8988T (cell line): ENCODE measurements around the gene DMRTA2.

Source experiments
- DNase-seq: peaks from one replicate; pipeline ENCODE4 v3.0.0; 2011

The DMRTA2 gene

GRCh38 chr1:50371749-50372148 is 51.5 kb downstream of the DMRTA2 start:
- DNase-seq: no peak

GRCh38 chr1:50369830-50370229 is 53.4 kb downstream of the DMRTA2 start:
- no peak for DNase-seq

DNA sequence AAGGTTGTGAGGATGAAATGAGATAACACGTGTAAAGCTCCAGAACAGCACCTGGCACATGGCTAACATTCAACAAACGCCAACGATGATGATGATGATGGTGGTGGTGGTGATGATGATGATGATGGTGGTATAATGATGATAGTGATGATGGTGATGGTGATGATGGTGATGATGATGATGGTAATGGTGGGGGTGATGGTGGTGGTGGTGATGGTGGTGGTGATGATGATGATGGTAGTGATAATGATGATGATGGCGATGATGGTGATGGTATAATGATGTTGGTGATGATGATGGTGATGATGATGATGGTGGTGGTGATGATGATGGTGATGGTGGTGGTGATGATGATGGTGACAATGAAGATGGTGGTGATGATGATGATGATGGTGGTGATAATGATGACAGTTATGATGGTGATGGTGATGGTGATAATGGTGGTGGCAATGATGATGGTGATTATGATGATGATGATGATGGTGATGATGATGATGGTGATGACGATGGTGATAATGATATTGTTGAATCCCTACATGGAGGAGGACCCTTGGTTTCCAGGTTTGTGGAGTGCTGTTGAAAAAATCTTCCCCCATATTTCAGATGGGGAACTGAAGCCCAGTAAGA is 54.1 kb downstream of the DMRTA2 start:
- DNase-seq: no peak

GRCh38 chr1:50368179-50369007 is 54.9 kb downstream of the DMRTA2 start:
- DNase-seq: no peak
